Neuronal stem cell (in vitro differentiated cells): ENCODE results near the gene LPIN3.
A peak's percentile ranks its signal among the peaks of the same experiment; 100 is the strongest.

Source experiments
- DNase-seq: peaks from one replicate; pipeline ENCODE4 v3.0.0-alpha.2; 2013; ENCODE audit warnings: low spot score
- H2AFZ ChIP-seq: one replicate; pipeline ENCODE4 v1.6.1; 2013; ENCODE audit warnings: mild to moderate bottlenecking, low read length, inconsistent platforms
- H2AK5ac ChIP-seq: 2 replicates; pipeline ENCODE4 v1.6.1; 2013; ENCODE audit warnings: low read depth, mild to moderate bottlenecking, inconsistent platforms, low read length, moderate library complexity, mixed read lengths
- H2BK120ac ChIP-seq: 2 replicates; pipeline ENCODE4 v1.6.1; 2013; ENCODE audit warnings: low read depth, mild to moderate bottlenecking, inconsistent platforms, low read length, moderate library complexity, mixed read lengths
- H2BK12ac ChIP-seq: one replicate; pipeline ENCODE4 v1.6.1; 2013; ENCODE audit warnings: low read length, inconsistent platforms
- H2BK15ac ChIP-seq: 2 replicates; pipeline ENCODE4 v1.6.1; 2013; ENCODE audit warnings: mild to moderate bottlenecking, low read length, inconsistent platforms, mixed read lengths
- H2BK5ac ChIP-seq: one replicate; pipeline ENCODE4 v1.6.1; 2013; ENCODE audit warnings: inconsistent platforms, mild to moderate bottlenecking, low read length, moderate library complexity
- H3K14ac ChIP-seq: one replicate; pipeline ENCODE4 v1.6.1; 2013; ENCODE audit warnings: low read length, inconsistent platforms
- H3K18ac ChIP-seq: 2 replicates; pipeline ENCODE4 v1.6.1; 2013; ENCODE audit warnings: low read length, inconsistent platforms
- H3K23ac ChIP-seq: 2 replicates; pipeline ENCODE4 v1.6.1; 2013; ENCODE audit warnings: low read depth, mild to moderate bottlenecking, mixed read lengths, low read length, inconsistent platforms; ENCODE audit not compliant: poor library complexity
- H3K27ac ChIP-seq: replicated peaks from 3 replicates; pipeline ENCODE4 v1.5.1; 2013; ENCODE audit warnings: low read length, inconsistent platforms
- H3K27me3 ChIP-seq, 3 experiments: 2 replicates each; pipeline ENCODE4 v1.6.1; 2013; ENCODE audit warnings: low read length in 3 of 3, mild to moderate bottlenecking in 2 of 3, inconsistent platforms in 1 of 3, low read depth in 1 of 3, mixed read lengths in 1 of 3, moderate library complexity in 1 of 3; ENCODE audit not compliant: control insufficient read depth in 3 of 3, insufficient read depth in 3 of 3
- H3K36me3 ChIP-seq, 2 donors: replicated peaks in 1 of 2; 2 replicates each; pipeline ENCODE4 v1.6.1; 2013; ENCODE audit warnings: low read length in 2 of 2; ENCODE audit not compliant: control insufficient read depth in 2 of 2, insufficient read depth in 2 of 2
- H3K4ac ChIP-seq: 2 replicates; pipeline ENCODE4 v1.6.1; 2013; ENCODE audit warnings: inconsistent platforms, mild to moderate bottlenecking, low read length, moderate library complexity
- H3K4me1 ChIP-seq, 2 donors: 1 replicate in 1 of 2; 2 replicates in 1 of 2; pipeline ENCODE4 v1.6.1; 2013; ENCODE audit warnings: low read length in 2 of 2, low read depth in 1 of 2; ENCODE audit not compliant: control insufficient read depth in 2 of 2, insufficient read depth in 1 of 2
- H3K4me2 ChIP-seq: one replicate; pipeline ENCODE4 v1.6.1; 2013; ENCODE audit warnings: mild to moderate bottlenecking, low read length, inconsistent platforms; ENCODE audit not compliant: insufficient read depth, poor library complexity, severe bottlenecking
- H3K4me3 ChIP-seq, 2 donors: 2 replicates each; pipeline ENCODE4 v1.5.1; 2013; ENCODE audit warnings: low read length in 2 of 2, mild to moderate bottlenecking in 2 of 2, inconsistent platforms in 1 of 2, moderate library complexity in 1 of 2
- H3K79me1 ChIP-seq: one replicate; pipeline ENCODE4 v1.6.1; 2013; ENCODE audit warnings: low read depth, mild to moderate bottlenecking, inconsistent platforms, low read length, moderate library complexity
- H3K9ac ChIP-seq: one replicate; pipeline ENCODE4 v1.6.1; 2013; ENCODE audit warnings: mild to moderate bottlenecking, low read depth, low read length, inconsistent platforms; ENCODE audit not compliant: poor library complexity
- H3K9me3 ChIP-seq, 2 donors: replicated peaks in 1 of 2; 2 replicates each; pipeline versions ENCODE3 to v1.6.1; 2013; ENCODE audit warnings: low read length in 2 of 2, mild to moderate bottlenecking in 2 of 2, inconsistent platforms in 1 of 2, low read depth in 1 of 2, mixed read lengths in 1 of 2, moderate library complexity in 1 of 2; ENCODE audit not compliant: control insufficient read depth in 2 of 2, insufficient read depth in 1 of 2
- H4K8ac ChIP-seq: one replicate; pipeline ENCODE4 v1.6.1; 2013; ENCODE audit warnings: low read depth, mild to moderate bottlenecking, inconsistent platforms, low read length, moderate library complexity
- H4K91ac ChIP-seq: one replicate; pipeline ENCODE4 v1.6.1; 2013; ENCODE audit warnings: low read length, low read depth, mild to moderate bottlenecking, inconsistent platforms; ENCODE audit not compliant: poor library complexity
- WGBS, 2 donors: extraction: QIAGEN DNeasy Blood & Tissue Kit; methylation state at CpG; one replicate each; pipeline ENCODE4 v1.1.7; 2013; ENCODE audit warnings: missing lambda C conversion rate in 2 of 2, mixed read lengths in 1 of 2; ENCODE audit not compliant: insufficient read length in 2 of 2, insufficient replicate concordance in 1 of 2; ENCODE audit errors: extremely low coverage in 2 of 2; 5-methylcytosine and 5-hydroxymethylcytosine counted together

Gene LPIN3

DNA sequence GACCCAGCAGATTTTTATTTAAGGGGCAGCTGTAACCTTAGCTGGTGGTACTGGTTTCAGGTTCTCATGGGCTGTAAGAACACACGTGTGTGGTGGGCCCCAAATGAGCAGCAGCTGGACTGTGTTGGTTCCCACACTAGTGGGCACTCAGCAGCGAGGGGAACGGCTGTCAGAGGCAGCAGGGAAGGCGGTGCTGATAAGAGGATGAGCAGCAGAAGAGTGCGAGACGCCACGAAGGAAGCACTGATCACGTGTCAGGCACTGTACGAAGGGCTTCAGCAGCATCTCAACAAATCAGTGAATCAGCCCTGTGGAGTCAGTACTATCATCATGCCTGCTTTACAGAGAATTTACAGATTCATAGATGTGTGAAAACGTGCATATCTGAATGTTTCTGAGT is 67.0 kb downstream of the LPIN3 start:
- no peak overlapping the region for H3K27ac ChIP-seq
- H2BK120ac ChIP-seq = no peak overlapping the region
- H3K23ac ChIP-seq = no peak overlapping the region
- no peak overlapping the region for H3K4me2 ChIP-seq
- no peak overlapping the region for H3K4me3 ChIP-seq
- H3K9me3 ChIP-seq = no peaks in the 10 kb centered on the region
- H3K14ac ChIP-seq = peak overlapping the region; percentile 56
- no peak overlapping the region for H3K18ac ChIP-seq
- no peak overlapping the region for H4K8ac ChIP-seq
- no peak for DNase-seq
- H3K9ac ChIP-seq = peak overlapping the region; percentile 5
- peaks cover 55 to 100% of the 10 kb centered on the region in 2 donors for H3K36me3 ChIP-seq
- H3K4me1 ChIP-seq = peaks cover 0 to 3% of the 10 kb centered on the region in 2 donors
- H2AFZ ChIP-seq = no peak overlapping the region
- no peak overlapping the region for H2BK12ac ChIP-seq
- no peak overlapping the region for H2BK15ac ChIP-seq
- H2AK5ac ChIP-seq = no peak overlapping the region
- H4K91ac ChIP-seq = no peak overlapping the region
- no CpG with 5 or more reads among the region's 10 CpGs for WGBS, 2 donors
- no peaks in the 10 kb centered on the region for H3K79me1 ChIP-seq
- no peak overlapping the region for H3K4ac ChIP-seq
- no peak overlapping the region for H2BK5ac ChIP-seq
- no peaks in the 10 kb centered on the region for H3K27me3 ChIP-seq

- Histone ChIP-seq H3K18ac (no peak overlapping the region), H2BK15ac (no peak overlapping the region), H4K91ac (no peak overlapping the region), H3K4me3 (no peak overlapping the region), H3K27me3 (no peaks in the 10 kb centered on the region), H2AK5ac (no peak overlapping the region), H3K23ac (no peak overlapping the region), H4K8ac (no peak overlapping the region), H3K14ac (no peak overlapping the region), H2BK120ac (no peak overlapping the region), H3K4ac (no peak overlapping the region), H3K4me1 (peaks cover 0 to 3% of the 10 kb centered on the region in 2 donors), H2AFZ (no peak overlapping the region), H3K9me3 (no peaks in the 10 kb centered on the region), H3K36me3 (peaks cover 59 to 100% of the 10 kb centered on the region in 2 donors), H3K79me1 (no peaks in the 10 kb centered on the region), H3K4me2 (no peak overlapping the region), H3K9ac (no peak overlapping the region), H2BK5ac (no peak overlapping the region), H3K27ac (no peak overlapping the region), H2BK12ac (no peak overlapping the region)
- WGBS, 2 donors = no CpG with 5 or more reads among the region's 5 CpGs
- no peak for DNase-seq
Observed at GRCh38 chr20:41408156-41408794, 67.7 kb downstream of the LPIN3 start.

GRCh38 chr20:41408986-41409385 is 68.4 kb downstream of the LPIN3 start:
- Histone ChIP-seq H3K79me1 (no peaks in the 10 kb centered on the region), H3K36me3 (peaks cover 58 to 100% of the 10 kb centered on the region in 2 donors), H3K27ac (no peak overlapping the region), H2AK5ac (no peak overlapping the region), H4K91ac (no peak overlapping the region), H2AFZ (no peak overlapping the region), H3K23ac (no peak overlapping the region), H4K8ac (no peak overlapping the region), H3K27me3 (no peaks in the 10 kb centered on the region), H3K4me3 (no peak overlapping the region), H3K14ac (no peak overlapping the region), H3K4me2 (no peak overlapping the region), H3K9ac (no peak overlapping the region), H3K9me3 (no peaks in the 10 kb centered on the region), H2BK12ac (no peak overlapping the region), H2BK5ac (no peak overlapping the region), H2BK120ac (no peak overlapping the region), H3K4ac (no peak overlapping the region), H3K4me1 (peaks cover 0 to 3% of the 10 kb centered on the region in 2 donors), H2BK15ac (no peak overlapping the region), H3K18ac (no peak overlapping the region)
- WGBS, 2 donors = no CpG with 5 or more reads among the region's 9 CpGs
- DNase-seq = no peak
